Panc1 (cell line): ENCODE data around the gene SOHLH2.

Experiments used
- SIN3A ChIP-seq: IDR thresholded peaks from 2 replicates; pipeline ENCODE4 v1.6.1; 2012; ENCODE audit warnings: low read depth, mild to moderate bottlenecking, low read length, moderate library complexity, borderline replicate concordance; ENCODE audit not compliant: insufficient read depth
- TF ChIP-seq, protein P1 (sequence below): fragments of 450-650 bp; IDR thresholded peaks from 2 replicates; pipeline ENCODE4 v1.5.1; 2017; ENCODE audit warnings: mild to moderate bottlenecking
- TF ChIP-seq, protein P2 (sequence below), 2 experiments: IDR thresholded peaks; 2 replicates each; pipeline ENCODE4 v1.6.1; 2011 to 2012; ENCODE audit warnings: low read depth in 2 of 2, control low read depth in 1 of 2, low read length in 1 of 2, mild to moderate bottlenecking in 1 of 2, moderate library complexity in 1 of 2; ENCODE audit not compliant: insufficient read depth in 1 of 2

DNA sequence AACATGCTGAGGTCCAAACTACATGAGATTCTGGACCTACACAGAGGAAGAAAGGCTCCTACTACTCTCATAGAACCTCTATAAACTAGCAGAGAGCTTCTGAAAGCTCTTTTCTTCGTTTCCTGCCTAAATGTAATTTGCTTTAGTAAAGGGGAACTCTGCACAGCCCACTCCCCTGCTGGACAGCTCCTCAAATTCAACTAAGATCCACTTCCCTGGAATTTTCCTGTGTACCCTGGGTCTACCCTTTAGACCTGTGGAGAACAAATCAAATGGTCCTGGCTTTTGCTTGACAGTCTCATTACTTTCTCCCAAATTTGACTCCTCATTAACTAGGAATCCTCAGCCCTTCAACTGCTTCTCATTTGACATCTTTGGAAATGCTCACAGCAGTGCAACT is 79.7 kb downstream of the SOHLH2 start:
- TF ChIP-seq, protein P1, sequence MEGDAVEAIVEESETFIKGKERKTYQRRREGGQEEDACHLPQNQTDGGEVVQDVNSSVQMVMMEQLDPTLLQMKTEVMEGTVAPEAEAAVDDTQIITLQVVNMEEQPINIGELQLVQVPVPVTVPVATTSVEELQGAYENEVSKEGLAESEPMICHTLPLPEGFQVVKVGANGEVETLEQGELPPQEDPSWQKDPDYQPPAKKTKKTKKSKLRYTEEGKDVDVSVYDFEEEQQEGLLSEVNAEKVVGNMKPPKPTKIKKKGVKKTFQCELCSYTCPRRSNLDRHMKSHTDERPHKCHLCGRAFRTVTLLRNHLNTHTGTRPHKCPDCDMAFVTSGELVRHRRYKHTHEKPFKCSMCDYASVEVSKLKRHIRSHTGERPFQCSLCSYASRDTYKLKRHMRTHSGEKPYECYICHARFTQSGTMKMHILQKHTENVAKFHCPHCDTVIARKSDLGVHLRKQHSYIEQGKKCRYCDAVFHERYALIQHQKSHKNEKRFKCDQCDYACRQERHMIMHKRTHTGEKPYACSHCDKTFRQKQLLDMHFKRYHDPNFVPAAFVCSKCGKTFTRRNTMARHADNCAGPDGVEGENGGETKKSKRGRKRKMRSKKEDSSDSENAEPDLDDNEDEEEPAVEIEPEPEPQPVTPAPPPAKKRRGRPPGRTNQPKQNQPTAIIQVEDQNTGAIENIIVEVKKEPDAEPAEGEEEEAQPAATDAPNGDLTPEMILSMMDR, result no peak
- no peak for TF ChIP-seq SIN3A
- TF ChIP-seq, protein P2, sequence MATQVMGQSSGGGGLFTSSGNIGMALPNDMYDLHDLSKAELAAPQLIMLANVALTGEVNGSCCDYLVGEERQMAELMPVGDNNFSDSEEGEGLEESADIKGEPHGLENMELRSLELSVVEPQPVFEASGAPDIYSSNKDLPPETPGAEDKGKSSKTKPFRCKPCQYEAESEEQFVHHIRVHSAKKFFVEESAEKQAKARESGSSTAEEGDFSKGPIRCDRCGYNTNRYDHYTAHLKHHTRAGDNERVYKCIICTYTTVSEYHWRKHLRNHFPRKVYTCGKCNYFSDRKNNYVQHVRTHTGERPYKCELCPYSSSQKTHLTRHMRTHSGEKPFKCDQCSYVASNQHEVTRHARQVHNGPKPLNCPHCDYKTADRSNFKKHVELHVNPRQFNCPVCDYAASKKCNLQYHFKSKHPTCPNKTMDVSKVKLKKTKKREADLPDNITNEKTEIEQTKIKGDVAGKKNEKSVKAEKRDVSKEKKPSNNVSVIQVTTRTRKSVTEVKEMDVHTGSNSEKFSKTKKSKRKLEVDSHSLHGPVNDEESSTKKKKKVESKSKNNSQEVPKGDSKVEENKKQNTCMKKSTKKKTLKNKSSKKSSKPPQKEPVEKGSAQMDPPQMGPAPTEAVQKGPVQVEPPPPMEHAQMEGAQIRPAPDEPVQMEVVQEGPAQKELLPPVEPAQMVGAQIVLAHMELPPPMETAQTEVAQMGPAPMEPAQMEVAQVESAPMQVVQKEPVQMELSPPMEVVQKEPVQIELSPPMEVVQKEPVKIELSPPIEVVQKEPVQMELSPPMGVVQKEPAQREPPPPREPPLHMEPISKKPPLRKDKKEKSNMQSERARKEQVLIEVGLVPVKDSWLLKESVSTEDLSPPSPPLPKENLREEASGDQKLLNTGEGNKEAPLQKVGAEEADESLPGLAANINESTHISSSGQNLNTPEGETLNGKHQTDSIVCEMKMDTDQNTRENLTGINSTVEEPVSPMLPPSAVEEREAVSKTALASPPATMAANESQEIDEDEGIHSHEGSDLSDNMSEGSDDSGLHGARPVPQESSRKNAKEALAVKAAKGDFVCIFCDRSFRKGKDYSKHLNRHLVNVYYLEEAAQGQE (IDR thresholded peaks at IDR 0.05; ENCODE audit: insufficient read depth in 1 of 2, low read depth in 2 of 2, low read length in 1 of 2), result no peak
